Measurements from ENCODE around the gene TPBG.

TPBG gene, protein sequence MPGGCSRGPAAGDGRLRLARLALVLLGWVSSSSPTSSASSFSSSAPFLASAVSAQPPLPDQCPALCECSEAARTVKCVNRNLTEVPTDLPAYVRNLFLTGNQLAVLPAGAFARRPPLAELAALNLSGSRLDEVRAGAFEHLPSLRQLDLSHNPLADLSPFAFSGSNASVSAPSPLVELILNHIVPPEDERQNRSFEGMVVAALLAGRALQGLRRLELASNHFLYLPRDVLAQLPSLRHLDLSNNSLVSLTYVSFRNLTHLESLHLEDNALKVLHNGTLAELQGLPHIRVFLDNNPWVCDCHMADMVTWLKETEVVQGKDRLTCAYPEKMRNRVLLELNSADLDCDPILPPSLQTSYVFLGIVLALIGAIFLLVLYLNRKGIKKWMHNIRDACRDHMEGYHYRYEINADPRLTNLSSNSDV

DNA sequence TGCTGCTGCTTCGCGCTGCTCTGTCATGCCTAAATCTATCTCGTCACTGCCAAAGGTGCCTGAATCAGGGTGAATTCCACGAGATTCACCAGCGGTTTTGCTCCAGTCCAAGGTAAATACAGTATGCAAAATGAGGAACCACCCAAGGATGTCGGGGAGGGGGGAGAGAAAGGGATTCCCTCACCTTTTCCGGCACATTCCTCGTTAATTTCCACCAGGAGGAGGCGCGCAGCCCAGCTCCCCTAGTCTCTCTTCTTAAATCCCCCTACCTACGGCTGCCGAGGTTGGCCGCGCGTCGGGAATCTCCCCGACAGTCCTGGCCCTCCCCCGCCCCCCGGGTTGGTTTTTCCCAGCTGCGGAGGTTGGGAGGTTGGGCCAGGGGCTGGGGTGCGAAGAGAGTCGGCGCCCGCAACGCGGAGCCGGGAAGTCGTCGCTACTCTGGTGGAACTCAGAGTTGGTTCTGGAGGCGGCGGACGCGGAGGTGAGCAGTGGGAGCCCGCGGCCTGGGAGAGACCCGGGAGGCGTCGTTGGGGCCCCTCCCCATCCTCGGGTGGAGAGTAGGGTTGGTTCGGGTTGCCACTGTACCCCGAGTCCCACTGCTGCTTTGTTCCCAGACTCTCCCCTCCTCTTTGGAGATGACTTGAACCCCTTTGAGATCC is at the start of gene TPBG:
TPBG (plus strand) TSS at position 390 of the 659 bp plus-strand sequence. CDS start 1,145 bp downstream, outside the sequence.
- peak within 1 kb of the TSS; percentile 53 for H3K4me3 ChIP-seq (ENCODE audit: low read length)
- TF ChIP-seq ZNF274 (IDR thresholded peaks at IDR 0.05; ENCODE audit: low read depth, low read length), result no peak

DNA sequence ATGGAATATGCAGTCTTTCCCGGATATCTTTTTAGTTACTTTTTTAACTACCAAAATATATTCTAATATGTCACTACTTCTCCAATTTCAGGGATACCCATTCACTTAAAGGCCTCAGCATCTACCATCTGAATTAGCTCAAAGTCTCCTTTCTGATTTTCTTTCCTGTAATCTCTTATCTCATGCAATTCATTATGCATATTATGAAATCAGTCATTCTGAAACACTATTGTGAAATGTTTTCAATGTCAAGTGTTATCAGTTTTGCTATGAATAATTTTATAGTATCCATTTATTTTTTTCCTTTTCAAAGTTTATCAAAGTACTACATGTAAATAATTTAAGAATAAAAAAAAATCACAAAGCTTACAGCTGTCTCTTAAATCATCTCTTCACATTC is 41.2 kb upstream of the TPBG start:
- no peak overlapping the region for H3K4me3 ChIP-seq (ENCODE audit: low read length)
- no peak for TF ChIP-seq ZNF274 (IDR thresholded peaks at IDR 0.05; ENCODE audit: low read depth, low read length)

DNA sequence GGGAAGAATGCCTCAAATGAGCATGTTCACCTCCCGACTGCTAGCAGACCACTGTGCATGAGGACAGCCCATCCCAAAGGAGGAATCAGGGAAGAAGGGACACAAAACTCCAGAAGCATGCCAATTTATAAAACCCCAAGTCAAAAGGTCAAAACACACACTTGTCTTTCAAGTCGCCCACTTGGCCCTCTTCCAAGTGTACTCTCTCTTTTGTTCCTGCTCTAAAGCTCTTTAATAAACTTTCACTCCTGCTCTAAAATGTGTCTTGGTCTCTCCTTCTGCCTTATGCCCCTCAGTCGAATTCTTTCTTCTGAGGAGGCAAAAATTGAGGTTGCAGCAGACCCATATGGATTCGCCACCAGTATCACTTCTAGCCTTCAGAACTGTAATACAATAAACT is 33.9 kb upstream of the TPBG start:
- TF ChIP-seq ZNF274 (IDR thresholded peaks at IDR 0.05; ENCODE audit: low read depth, low read length), result no peak
- no peak overlapping the region for H3K4me3 ChIP-seq (ENCODE audit: low read length)

DNA sequence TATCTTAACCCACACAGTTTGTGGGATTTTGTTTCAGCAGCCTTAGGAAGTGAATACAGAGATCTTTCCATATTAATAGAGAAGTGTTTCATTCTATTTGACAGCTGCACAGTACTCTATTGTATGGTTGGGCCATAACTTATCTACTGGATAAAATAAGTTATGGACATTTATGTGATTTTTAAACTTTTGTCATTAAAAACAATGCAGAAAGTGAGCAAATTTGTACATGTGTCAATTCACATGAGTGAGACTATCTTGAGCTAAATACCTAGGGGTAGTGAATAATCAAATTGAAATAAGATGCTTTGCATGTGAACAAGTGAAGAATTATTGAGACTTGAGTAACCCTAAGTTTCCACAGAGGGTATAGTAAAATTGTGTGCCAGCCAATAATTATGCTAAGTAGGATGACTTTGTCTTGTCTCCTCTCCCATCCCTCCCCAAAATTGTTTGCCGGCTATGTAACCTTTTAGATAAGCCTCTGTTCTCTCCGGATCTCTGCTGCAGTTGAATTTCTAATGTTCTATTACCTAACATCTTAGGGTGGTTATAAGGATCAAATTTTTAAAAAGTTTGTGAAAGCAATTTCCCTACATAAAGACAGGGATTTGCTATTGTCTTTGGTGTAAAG is 33.3 kb upstream of the TPBG start:
- no peak overlapping the region for H3K4me3 ChIP-seq (ENCODE audit: low read length)
- TF ChIP-seq ZNF274 (IDR thresholded peaks at IDR 0.05; ENCODE audit: low read depth, low read length), result no peak

DNA sequence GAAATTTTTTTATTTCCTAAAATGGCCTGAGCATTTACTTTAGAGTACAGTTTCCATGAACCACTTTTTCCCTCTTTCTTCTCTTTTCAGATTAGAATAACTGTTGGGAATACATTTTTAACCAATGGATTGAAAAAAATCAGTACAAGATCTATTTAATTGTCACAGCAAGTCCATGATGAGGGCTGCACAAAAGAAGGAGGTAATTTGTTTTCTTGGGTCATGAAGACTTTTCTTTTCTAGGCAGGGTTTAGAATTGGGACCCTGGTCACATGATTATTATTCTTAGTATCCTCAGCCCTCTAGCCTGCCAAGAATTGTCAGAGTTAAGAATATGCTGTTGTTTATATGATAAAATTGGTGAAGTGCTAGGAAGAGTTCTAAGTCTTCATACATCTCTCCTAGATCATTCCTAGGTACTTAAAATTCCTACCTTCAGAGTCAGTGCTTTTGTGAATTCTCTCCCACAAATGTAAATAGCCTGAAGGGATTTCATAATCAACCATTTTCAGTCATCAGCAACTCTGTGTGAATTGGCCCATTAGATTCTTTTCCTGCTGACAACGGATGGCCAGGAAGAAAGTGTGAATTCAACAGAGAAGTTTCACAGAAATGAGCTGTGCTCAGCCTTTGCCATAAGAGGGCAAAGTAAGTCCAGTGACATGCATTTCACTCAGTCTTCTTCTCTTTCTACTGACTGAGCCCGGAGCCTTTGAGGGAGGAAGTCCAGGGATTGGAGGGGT is 32.4 kb upstream of the TPBG start:
- TF ChIP-seq ZNF274 (IDR thresholded peaks at IDR 0.05; ENCODE audit: low read depth, low read length), result no peak

DNA sequence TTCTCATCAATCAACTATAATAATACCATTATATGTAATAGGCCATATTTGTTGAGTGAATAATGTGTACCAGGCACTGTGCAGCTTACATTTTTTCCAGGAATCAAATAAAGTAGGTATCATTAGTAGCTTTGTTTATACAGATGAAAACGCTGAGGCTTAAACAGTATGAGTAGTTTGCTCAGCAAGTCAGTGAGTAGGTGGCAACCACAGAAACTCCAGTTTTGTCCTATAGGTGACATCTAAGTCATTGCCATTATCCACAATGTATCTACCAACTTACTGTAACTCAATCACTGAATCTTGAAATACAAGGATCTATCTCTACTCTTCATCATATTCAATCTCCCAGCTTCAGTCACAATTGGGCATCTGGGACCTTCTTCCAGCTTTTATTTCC is 29.8 kb upstream of the TPBG start:
- no peak for TF ChIP-seq ZNF274 (IDR thresholded peaks at IDR 0.05; ENCODE audit: low read depth, low read length)
- no peak overlapping the region for H3K4me3 ChIP-seq (ENCODE audit: low read length)

More for the DNA sequence above, 32.4 kb upstream of the TPBG start:
- H3K4me3 ChIP-seq (ENCODE audit: low read length), result no peak overlapping the region

DNA sequence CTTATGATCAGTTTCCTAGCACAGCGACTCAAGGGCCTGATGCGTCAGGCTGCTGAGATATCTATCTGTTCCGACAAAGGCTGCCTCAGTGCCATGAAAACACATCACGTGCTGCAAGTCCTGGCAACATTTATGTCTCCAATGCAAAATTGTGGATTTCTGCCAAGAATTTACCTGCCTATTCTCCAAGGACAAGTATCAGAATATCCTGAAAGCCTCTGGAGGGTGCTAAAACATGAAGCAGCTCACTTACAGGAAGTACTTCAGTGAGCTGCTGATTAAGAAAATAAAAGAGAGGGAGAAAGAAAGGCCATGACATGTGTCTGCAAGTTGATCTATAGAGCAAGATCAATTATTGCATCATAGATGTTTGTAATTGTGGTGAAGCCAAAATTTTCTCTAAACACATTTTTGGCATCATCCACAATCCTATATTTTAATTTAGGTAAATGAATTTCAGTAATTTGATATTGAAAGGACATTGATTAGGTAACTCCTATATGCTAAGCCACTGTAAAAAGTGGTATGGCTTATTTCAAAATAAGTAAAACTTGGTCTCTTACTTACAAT is 25.8 kb upstream of the TPBG start:
- no peak for TF ChIP-seq ZNF274 (IDR thresholded peaks at IDR 0.05; ENCODE audit: low read depth, low read length)

DNA sequence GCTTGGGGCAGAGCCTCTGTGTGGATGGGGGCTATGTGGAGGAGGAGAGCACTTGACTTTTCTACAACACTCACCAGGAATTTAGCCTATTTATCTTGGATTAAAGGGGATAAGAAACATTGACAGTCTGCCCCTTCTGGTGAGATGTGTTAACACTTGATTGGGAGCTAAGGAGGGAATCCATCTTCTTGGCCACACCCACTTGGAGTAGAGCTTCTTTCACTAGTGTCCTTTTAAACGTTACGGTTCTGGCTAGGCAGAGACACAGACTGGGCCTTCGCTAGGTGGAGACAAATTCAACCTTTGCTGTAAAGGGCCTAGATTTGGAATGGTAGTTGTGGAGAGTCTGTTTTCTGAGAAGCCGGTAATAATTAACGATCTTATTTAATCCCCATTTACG is 15.5 kb upstream of the TPBG start:
- no peak for TF ChIP-seq ZNF274 (IDR thresholded peaks at IDR 0.05; ENCODE audit: low read depth, low read length)
- H3K4me3 ChIP-seq (ENCODE audit: low read length), result no peak overlapping the region

More for the DNA sequence above, 25.8 kb upstream of the TPBG start:
- H3K4me3 ChIP-seq (ENCODE audit: low read length), result no peak overlapping the region

DNA sequence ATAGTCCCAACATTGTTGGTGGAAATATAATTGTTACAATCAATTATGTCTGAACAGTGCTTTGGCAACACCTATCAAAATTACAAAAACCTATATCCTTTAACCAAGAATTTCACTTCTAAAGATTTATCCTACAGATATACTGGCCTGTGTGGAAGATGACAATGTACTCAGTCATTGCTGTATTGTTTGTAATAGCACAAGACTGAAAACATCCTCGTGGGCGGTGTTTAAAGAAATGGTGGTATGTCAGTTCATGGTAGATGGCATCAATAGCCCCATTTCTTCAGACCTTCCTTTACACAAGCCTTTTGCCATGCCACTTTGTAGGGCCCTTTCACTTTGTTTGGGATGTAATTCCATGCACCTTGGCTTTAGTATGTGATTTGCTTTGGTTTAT is 9.8 kb upstream of the TPBG start:
- no peak for TF ChIP-seq ZNF274 (IDR thresholded peaks at IDR 0.05; ENCODE audit: low read depth, low read length)
- no peak overlapping the region for H3K4me3 ChIP-seq (ENCODE audit: low read length)

DNA sequence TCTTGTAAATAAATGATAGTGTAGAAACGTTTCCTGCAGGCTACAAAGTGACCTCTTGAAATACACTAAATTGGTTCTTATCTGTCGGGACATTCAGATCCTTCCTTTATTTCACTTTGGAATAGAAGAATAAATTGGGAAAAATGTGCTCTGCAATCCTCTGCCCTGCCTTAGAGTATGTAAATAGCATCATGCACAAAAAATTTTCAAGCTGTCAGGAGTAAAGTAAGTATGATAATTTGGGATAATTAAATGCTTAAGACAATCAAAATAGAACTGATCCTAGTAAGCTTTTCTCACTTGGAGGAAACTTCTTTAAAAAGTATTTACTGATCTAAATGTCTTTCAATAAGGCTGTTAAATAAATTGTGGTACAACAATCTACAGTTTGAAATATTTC is 3.1 kb upstream of the TPBG start:
- TF ChIP-seq ZNF274 (IDR thresholded peaks at IDR 0.05; ENCODE audit: low read depth, low read length), result no peak

DNA sequence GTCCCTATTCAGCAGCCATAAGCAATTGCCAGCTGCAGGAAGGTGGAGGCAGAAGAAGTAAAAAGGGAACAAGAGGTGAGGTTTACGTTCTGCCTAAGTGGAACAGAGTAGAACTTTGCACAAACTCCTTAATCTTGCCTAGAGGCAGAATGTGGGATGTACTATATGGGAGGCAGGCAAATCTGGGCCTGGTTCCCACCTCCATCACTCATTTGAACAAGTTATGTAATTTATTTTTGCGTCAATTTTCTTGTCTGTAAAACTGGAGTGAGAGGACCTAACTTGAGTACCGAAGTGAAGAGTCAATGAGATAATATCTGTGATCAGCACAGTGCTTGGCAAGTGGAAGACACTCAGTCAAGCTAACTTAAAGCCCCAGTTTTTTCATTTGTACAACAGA is 2.0 kb upstream of the TPBG start:
- H3K4me3 ChIP-seq (ENCODE audit: low read length), result no peak overlapping the region
- TF ChIP-seq ZNF274 (IDR thresholded peaks at IDR 0.05; ENCODE audit: low read depth, low read length), result no peak

More for the DNA sequence above, 3.1 kb upstream of the TPBG start:
- no peak overlapping the region for H3K4me3 ChIP-seq (ENCODE audit: low read length)

DNA sequence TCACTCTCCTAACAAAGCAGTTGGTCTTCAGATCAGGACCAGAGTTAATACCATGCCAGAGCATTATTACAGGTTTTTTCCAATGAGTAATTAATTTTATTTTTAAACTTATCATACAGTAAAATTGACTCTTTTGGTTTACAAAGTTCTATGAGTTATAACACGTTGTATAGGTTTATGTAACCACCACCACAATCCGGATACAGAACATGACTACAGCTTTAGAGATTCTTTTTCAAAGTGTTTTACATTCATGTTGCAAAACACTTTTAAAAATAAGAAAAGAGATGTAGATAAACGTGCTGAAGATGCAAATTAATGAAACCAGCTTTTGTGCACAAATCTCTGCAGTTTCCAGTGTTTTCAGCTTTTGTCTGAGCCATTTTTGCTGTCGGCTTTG is 1.5 kb upstream of the TPBG start:
- no peak for TF ChIP-seq ZNF274 (IDR thresholded peaks at IDR 0.05; ENCODE audit: low read depth, low read length)
- no peak overlapping the region for H3K4me3 ChIP-seq (ENCODE audit: low read length)

DNA sequence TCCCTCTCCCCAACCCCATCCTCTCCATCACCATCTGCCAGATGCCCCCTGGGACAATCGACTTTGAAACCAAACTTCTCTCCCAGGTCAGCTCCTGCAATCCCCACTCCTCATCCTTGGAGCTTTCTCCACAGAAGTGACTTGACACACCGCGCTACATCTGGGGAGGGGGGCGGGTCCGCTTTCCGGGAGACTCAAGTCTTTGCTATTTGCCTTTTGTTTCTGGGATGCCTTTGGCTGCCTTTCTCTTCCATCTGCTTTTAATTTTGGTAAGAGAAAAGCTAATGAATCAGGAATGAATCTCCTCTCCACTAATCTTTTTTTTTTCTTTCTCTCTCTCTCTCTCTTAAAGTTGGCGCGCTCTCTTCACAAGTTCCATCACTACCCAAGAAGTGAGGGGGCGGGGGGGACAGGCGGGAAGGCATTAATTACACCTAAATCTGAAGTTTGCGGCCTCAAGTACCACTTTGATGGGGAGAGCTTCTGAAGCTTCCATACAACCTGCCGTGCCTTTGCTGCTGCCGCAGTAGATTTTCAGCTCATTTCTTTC is 664 bp upstream of the TPBG start:
- no peak for TF ChIP-seq ZNF274 (IDR thresholded peaks at IDR 0.05; ENCODE audit: low read depth, low read length)
- peak overlapping the region; percentile 53; the same call in 1 of the 2 replicates for H3K4me3 ChIP-seq (ENCODE audit: low read length)

All from GM08714 (cell line).